ENCODE results near the gene CD7. TPM values are rescaled to one million over a fixed set of nuclear protein-coding genes. Genes with fewer than 3 reads are reported as not detected.

Gene CD7
- total and polyA plus RNA-seq, 9 of the 15 experiments (the other 6 are each of a cell fraction or from before 2014, with no cell fraction given) = 0.21 to 0.35 TPM; not detected in 7

- no peak for TF ChIP-seq MEF2A (IDR thresholded peaks at IDR 0.05; ENCODE audit: control insufficient read depth, low read depth, low read length)
- TF ChIP-seq COPS2 (conservative IDR thresholded peaks at IDR 0.05) = no peak
- TF ChIP-seq, protein P1, sequence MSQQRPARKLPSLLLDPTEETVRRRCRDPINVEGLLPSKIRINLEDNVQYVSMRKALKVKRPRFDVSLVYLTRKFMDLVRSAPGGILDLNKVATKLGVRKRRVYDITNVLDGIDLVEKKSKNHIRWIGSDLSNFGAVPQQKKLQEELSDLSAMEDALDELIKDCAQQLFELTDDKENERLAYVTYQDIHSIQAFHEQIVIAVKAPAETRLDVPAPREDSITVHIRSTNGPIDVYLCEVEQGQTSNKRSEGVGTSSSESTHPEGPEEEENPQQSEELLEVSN (IDR thresholded peaks at IDR 0.05; ENCODE audit: borderline replicate concordance in 1 of 2, extremely low read depth in 1 of 2, insufficient read depth in 1 of 2, insufficient read length in 1 of 2, low read depth in 1 of 2, low read length in 1 of 2, poor library complexity in 1 of 2, severe bottlenecking in 1 of 2) = peak; percentile 84 to 92
- TF ChIP-seq BRD4 (IDR thresholded peaks at IDR 0.05) = no peak
- TF ChIP-seq ZNF274 (IDR thresholded peaks at IDR 0.05; ENCODE audit: borderline replicate concordance, low read depth, low read length) = 0 out of 2 replicates have a peak, but pooled peaks have one; percentile 37
- TF ChIP-seq PHB2 (IDR thresholded peaks at IDR 0.05; ENCODE audit: low read depth) = peak; percentile 89
- TF ChIP-seq CTCFL (IDR thresholded peaks at IDR 0.05; ENCODE audit: borderline replicate concordance, insufficient read depth, low read depth, low read length, poor library complexity, severe bottlenecking) = no peak
- no peak for TF ChIP-seq HMG20B (CRISPR knock-in tag; IDR thresholded peaks at IDR 0.05)
- peak; percentile 93 for TF ChIP-seq CCNT2 (IDR thresholded peaks at IDR 0.05; ENCODE audit: borderline replicate concordance, extremely low read depth, insufficient read length, low read depth, low read length)
- peak; percentile 94 for TF ChIP-seq BRD9 (IDR thresholded peaks at IDR 0.05; ENCODE audit: low read depth, partially characterized antibody)
- TF ChIP-seq, protein P2, sequence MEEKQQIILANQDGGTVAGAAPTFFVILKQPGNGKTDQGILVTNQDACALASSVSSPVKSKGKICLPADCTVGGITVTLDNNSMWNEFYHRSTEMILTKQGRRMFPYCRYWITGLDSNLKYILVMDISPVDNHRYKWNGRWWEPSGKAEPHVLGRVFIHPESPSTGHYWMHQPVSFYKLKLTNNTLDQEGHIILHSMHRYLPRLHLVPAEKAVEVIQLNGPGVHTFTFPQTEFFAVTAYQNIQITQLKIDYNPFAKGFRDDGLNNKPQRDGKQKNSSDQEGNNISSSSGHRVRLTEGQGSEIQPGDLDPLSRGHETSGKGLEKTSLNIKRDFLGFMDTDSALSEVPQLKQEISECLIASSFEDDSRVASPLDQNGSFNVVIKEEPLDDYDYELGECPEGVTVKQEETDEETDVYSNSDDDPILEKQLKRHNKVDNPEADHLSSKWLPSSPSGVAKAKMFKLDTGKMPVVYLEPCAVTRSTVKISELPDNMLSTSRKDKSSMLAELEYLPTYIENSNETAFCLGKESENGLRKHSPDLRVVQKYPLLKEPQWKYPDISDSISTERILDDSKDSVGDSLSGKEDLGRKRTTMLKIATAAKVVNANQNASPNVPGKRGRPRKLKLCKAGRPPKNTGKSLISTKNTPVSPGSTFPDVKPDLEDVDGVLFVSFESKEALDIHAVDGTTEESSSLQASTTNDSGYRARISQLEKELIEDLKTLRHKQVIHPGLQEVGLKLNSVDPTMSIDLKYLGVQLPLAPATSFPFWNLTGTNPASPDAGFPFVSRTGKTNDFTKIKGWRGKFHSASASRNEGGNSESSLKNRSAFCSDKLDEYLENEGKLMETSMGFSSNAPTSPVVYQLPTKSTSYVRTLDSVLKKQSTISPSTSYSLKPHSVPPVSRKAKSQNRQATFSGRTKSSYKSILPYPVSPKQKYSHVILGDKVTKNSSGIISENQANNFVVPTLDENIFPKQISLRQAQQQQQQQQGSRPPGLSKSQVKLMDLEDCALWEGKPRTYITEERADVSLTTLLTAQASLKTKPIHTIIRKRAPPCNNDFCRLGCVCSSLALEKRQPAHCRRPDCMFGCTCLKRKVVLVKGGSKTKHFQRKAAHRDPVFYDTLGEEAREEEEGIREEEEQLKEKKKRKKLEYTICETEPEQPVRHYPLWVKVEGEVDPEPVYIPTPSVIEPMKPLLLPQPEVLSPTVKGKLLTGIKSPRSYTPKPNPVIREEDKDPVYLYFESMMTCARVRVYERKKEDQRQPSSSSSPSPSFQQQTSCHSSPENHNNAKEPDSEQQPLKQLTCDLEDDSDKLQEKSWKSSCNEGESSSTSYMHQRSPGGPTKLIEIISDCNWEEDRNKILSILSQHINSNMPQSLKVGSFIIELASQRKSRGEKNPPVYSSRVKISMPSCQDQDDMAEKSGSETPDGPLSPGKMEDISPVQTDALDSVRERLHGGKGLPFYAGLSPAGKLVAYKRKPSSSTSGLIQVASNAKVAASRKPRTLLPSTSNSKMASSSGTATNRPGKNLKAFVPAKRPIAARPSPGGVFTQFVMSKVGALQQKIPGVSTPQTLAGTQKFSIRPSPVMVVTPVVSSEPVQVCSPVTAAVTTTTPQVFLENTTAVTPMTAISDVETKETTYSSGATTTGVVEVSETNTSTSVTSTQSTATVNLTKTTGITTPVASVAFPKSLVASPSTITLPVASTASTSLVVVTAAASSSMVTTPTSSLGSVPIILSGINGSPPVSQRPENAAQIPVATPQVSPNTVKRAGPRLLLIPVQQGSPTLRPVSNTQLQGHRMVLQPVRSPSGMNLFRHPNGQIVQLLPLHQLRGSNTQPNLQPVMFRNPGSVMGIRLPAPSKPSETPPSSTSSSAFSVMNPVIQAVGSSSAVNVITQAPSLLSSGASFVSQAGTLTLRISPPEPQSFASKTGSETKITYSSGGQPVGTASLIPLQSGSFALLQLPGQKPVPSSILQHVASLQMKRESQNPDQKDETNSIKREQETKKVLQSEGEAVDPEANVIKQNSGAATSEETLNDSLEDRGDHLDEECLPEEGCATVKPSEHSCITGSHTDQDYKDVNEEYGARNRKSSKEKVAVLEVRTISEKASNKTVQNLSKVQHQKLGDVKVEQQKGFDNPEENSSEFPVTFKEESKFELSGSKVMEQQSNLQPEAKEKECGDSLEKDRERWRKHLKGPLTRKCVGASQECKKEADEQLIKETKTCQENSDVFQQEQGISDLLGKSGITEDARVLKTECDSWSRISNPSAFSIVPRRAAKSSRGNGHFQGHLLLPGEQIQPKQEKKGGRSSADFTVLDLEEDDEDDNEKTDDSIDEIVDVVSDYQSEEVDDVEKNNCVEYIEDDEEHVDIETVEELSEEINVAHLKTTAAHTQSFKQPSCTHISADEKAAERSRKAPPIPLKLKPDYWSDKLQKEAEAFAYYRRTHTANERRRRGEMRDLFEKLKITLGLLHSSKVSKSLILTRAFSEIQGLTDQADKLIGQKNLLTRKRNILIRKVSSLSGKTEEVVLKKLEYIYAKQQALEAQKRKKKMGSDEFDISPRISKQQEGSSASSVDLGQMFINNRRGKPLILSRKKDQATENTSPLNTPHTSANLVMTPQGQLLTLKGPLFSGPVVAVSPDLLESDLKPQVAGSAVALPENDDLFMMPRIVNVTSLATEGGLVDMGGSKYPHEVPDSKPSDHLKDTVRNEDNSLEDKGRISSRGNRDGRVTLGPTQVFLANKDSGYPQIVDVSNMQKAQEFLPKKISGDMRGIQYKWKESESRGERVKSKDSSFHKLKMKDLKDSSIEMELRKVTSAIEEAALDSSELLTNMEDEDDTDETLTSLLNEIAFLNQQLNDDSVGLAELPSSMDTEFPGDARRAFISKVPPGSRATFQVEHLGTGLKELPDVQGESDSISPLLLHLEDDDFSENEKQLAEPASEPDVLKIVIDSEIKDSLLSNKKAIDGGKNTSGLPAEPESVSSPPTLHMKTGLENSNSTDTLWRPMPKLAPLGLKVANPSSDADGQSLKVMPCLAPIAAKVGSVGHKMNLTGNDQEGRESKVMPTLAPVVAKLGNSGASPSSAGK (IDR thresholded peaks at IDR 0.05) = peak; percentile 98
Measured at GRCh38 chr17:82345151-82345976, 28.0 kb upstream of the CD7 start (continued).

All from K562 (cell line).